GM23248 (cell line): ENCODE data around the gene HUWE1. TPM values are rescaled to one million over a fixed set of nuclear protein-coding genes. Genes with fewer than 3 reads are reported as not detected.
A peak's percentile ranks its signal among the peaks of the same experiment; 100 is the strongest.

Experiments used
- DNase-seq: peaks from one replicate; pipeline ENCODE4 v3.0.0-alpha.2; 2015
- H2AFZ ChIP-seq: fragments of 200-600 bp; sonication (generic); 2 replicates; pipeline ENCODE4 v1.6.1; 2016; ENCODE audit warnings: antibody characterized with exemption
- H3F3A ChIP-seq: fragments of 200-600 bp; sonication (generic); 2 replicates; pipeline ENCODE4 v1.6.1; 2016; ENCODE audit warnings: mild to moderate bottlenecking, antibody characterized with exemption, mixed run types; ENCODE audit not compliant: insufficient read depth
- H3K27ac ChIP-seq: fragments of 200-600 bp; sonication (generic); 2 replicates; pipeline ENCODE4 v1.5.1; 2016; ENCODE audit warnings: mild to moderate bottlenecking
- H3K27me3 ChIP-seq: fragments of 200-600 bp; sonication (generic); replicated peaks from 2 replicates; pipeline ENCODE4 v1.6.1; 2016; ENCODE audit warnings: mild to moderate bottlenecking; ENCODE audit not compliant: insufficient read depth
- H3K36me3 ChIP-seq: fragments of 200-600 bp; sonication (generic); 2 replicates; pipeline ENCODE4 v1.6.1; 2016; ENCODE audit warnings: low read depth, mild to moderate bottlenecking
- H3K4me1 ChIP-seq: fragments of 200-600 bp; sonication (generic); 2 replicates; pipeline ENCODE4 v1.6.1; 2016; ENCODE audit warnings: mild to moderate bottlenecking; ENCODE audit not compliant: insufficient read depth
- H3K4me2 ChIP-seq: fragments of 200-600 bp; sonication (generic); one replicate; pipeline ENCODE4 v1.6.1; 2016; ENCODE audit warnings: mild to moderate bottlenecking; ENCODE audit not compliant: unreplicated experiment
- H3K4me3 ChIP-seq: fragments of 200-600 bp; sonication (generic); 2 replicates; pipeline ENCODE4 v1.5.1; 2016; ENCODE audit warnings: mild to moderate bottlenecking
- H3K79me2 ChIP-seq: fragments of 200-600 bp; sonication (generic); 2 replicates; pipeline ENCODE4 v1.6.1; 2016; ENCODE audit warnings: mild to moderate bottlenecking; ENCODE audit not compliant: insufficient read depth
- H3K9ac ChIP-seq: fragments of 200-600 bp; sonication (generic); 2 replicates; pipeline ENCODE4 v1.6.1; 2016; ENCODE audit warnings: mild to moderate bottlenecking
- H3K9me2 ChIP-seq: fragments of 200-600 bp; sonication (generic); 2 replicates; pipeline ENCODE4 v1.6.1; 2016; ENCODE audit warnings: mixed run types, mild to moderate bottlenecking, moderate library complexity; ENCODE audit not compliant: insufficient read depth
- H3K9me3 ChIP-seq: fragments of 200-600 bp; sonication (generic); one replicate; pipeline ENCODE4 v1.6.1; 2017; ENCODE audit warnings: low read depth
- H4K20me1 ChIP-seq: fragments of 200-600 bp; sonication (generic); 2 replicates; pipeline ENCODE4 v1.6.0; 2016; ENCODE audit not compliant: insufficient read depth
- EZH2 ChIP-seq: fragments of 200-600 bp; sonication (generic); IDR thresholded peaks from 2 replicates; pipeline ENCODE4 v1.6.1; 2018; ENCODE audit warnings: antibody characterized with exemption, mild to moderate bottlenecking; ENCODE audit not compliant: insufficient read depth, poor library complexity, severe bottlenecking
- EZH2phosphoT487 ChIP-seq: fragments of 200-600 bp; sonication (generic); IDR thresholded peaks from 2 replicates; pipeline ENCODE4 v1.6.1; 2018; ENCODE audit warnings: antibody characterized with exemption, moderate library complexity, mild to moderate bottlenecking, low read depth; ENCODE audit not compliant: insufficient read depth
- WGBS, 2 experiments: methylation state at CpG; one replicate each; pipeline ENCODE4 v1.1.6; 2015 to 2017; ENCODE audit warnings: low lambda C conversion rate in 2 of 2, low coverage in 1 of 2; ENCODE audit errors: missing lambda C conversion rate in 2 of 2; 5-methylcytosine and 5-hydroxymethylcytosine counted together
- in situ Hi-C: fragments of 300-500 bp; cut with MboI; formaldehyde crosslinking; loops from 2 replicates; pipeline ENCODE4 v1.15.0; 2020
- polyA plus RNA-seq: library from polyadenylated mRNA; unstranded; fragments of >200 nt; fragmentation: Nextera tagmentation; extraction: Ambion mirVana; gene quantifications from 2 replicates; pipeline ENCODE4 v1.2.1, GENCODE V29; 2016
- total RNA-seq: library from RNA; depleted of rRNA; stranded (reverse); fragments of >200 nt; shearing (Covaris generic); gene quantifications from 2 replicates; pipeline ENCODE4 v1.2.3, GENCODE V29; 2014

HUWE1 gene
- total and polyA plus RNA-seq, 2 experiments from 2014 or later: 29.8 to 71.2 TPM

- no peak overlapping the region for H3K27ac ChIP-seq
- H2AFZ ChIP-seq: no peak overlapping the region
- no peaks in the 10 kb centered on the region for H3F3A ChIP-seq
- peaks cover 11% of the 10 kb centered on the region for H3K4me1 ChIP-seq
- no peaks in the 10 kb centered on the region for H3K36me3 ChIP-seq
- H4K20me1 ChIP-seq: no peaks in the 10 kb centered on the region
- no peaks in the 10 kb centered on the region for H3K9me3 ChIP-seq
- H3K79me2 ChIP-seq: no peaks in the 10 kb centered on the region
- in situ Hi-C loops: no loop called here
- no peaks in the 10 kb centered on the region for H3K9me2 ChIP-seq
- no peak overlapping the region for H3K9ac ChIP-seq
- no peak for TF ChIP-seq EZH2phosphoT487
- TF ChIP-seq EZH2: no peak
- WGBS, 2 experiments: 86 to 92% methylated on average over 1 to 2 of the region's 2 CpGs
- no peaks in the 10 kb centered on the region for H3K27me3 ChIP-seq
- no peak overlapping the region for H3K4me2 ChIP-seq
- DNase-seq: no peak
- no peak overlapping the region for H3K4me3 ChIP-seq
Measured at GRCh38 chrX:53717205-53717604, 30.7 kb upstream of the HUWE1 start.

- Histone ChIP-seq H3K4me2 (no peak overlapping the region), H3K79me2 (no peaks in the 10 kb centered on the region), H2AFZ (no peak overlapping the region), H3F3A (no peaks in the 10 kb centered on the region), H3K4me1 (peaks cover 11% of the 10 kb centered on the region), H4K20me1 (no peaks in the 10 kb centered on the region), H3K27ac (no peak overlapping the region), H3K4me3 (no peak overlapping the region), H3K9me2 (no peaks in the 10 kb centered on the region), H3K36me3 (no peaks in the 10 kb centered on the region), H3K27me3 (no peaks in the 10 kb centered on the region), H3K9ac (no peak overlapping the region), H3K9me3 (no peaks in the 10 kb centered on the region)
- TF ChIP-seq EZH2 (no peak), EZH2phosphoT487 (no peak)
- 80 to 84% methylated on average over 4 of the region's 4 CpGs for WGBS, 2 experiments
- no peak for DNase-seq
- in situ Hi-C loops: no loop called here
Measured at GRCh38 chrX:53716328-53717088, 30.0 kb upstream of the HUWE1 start.

GRCh38 chrX:53715346-53715924, 28.9 kb upstream of the HUWE1 start:
- Histone ChIP-seq H3K27ac (no peak overlapping the region), H3K4me1 (peaks cover 11% of the 10 kb centered on the region), H4K20me1 (no peaks in the 10 kb centered on the region), H3K4me3 (no peak overlapping the region), H3K9ac (no peak overlapping the region), H2AFZ (no peak overlapping the region), H3K9me3 (no peaks in the 10 kb centered on the region), H3K27me3 (no peaks in the 10 kb centered on the region), H3K36me3 (no peaks in the 10 kb centered on the region), H3K4me2 (no peak overlapping the region), H3F3A (no peaks in the 10 kb centered on the region), H3K79me2 (no peaks in the 10 kb centered on the region), H3K9me2 (no peaks in the 10 kb centered on the region)
- TF ChIP-seq EZH2phosphoT487: no peak
- TF ChIP-seq EZH2: no peak
- DNase-seq: no peak
- in situ Hi-C loops: no loop called here
- WGBS, 2 experiments: 61 to 65% methylated on average over 3 of the region's 3 CpGs

- TF ChIP-seq EZH2phosphoT487: no peak
- no peak for TF ChIP-seq EZH2
- no peak overlapping the region for H3K4me2 ChIP-seq
- in situ Hi-C loops: no loop called here
- no peaks in the 10 kb centered on the region for H3K9me3 ChIP-seq
- H3K4me3 ChIP-seq: no peak overlapping the region
- no peak overlapping the region for H3K27ac ChIP-seq
- DNase-seq: peak; percentile 40
- H3K9ac ChIP-seq: no peak overlapping the region
- H4K20me1 ChIP-seq: no peaks in the 10 kb centered on the region
- no peaks in the 10 kb centered on the region for H3K27me3 ChIP-seq
- H3K9me2 ChIP-seq: no peaks in the 10 kb centered on the region
- 26 to 31% methylated on average over 4 of the region's 4 CpGs for WGBS, 2 experiments
- H2AFZ ChIP-seq: peak overlapping the region; percentile 29; the same call in 1 of the 2 replicates
- no peaks in the 10 kb centered on the region for H3K79me2 ChIP-seq
- no peaks in the 10 kb centered on the region for H3F3A ChIP-seq
- H3K4me1 ChIP-seq: peaks cover 11% of the 10 kb centered on the region
- H3K36me3 ChIP-seq: no peaks in the 10 kb centered on the region
Measured at GRCh38 chrX:53714580-53715345, 28.2 kb upstream of the HUWE1 start.
